Endothelial cell of hepatic sinusoid (primary cell): ENCODE measurements around the gene C9orf72.
"Not testable (repeated sequence)": the region's sequence is repeated elsewhere in the genome, so short reads cannot be mapped to it uniquely, and the experiment has no call there.

ENCODE experiments used
- in situ Hi-C: cut with HindIII; loops from 2 replicates; pipeline ENCODE4 v1.10.0; 2017; ENCODE audit warnings: low sequenced_read_pairs

Gene C9orf72

GRCh38 chr9:27520986-27521385, 52.3 kb downstream of the C9orf72 start:
- in situ Hi-C loops: loop anchor here (5.0 kb wide), 1 partner anchor 69 kb away; no protein-coding TSS in a partner anchor

- in situ Hi-C loops: loop anchor here (5.0 kb wide), 1 partner anchor 67 kb away; no protein-coding TSS in a partner anchor
These were observed 53.5 kb downstream of the C9orf72 start for GRCh38 chr9:27519466-27520465.

- in situ Hi-C loops: no loop called here
These were observed 54.5 kb downstream of the C9orf72 start for GRCh38 chr9:27518809-27519208.

GRCh38 chr9:27518006-27518405, 55.3 kb downstream of the C9orf72 start:
- in situ Hi-C loops: no loop called here

- in situ Hi-C loops: no loop called here
These were observed 58.7 kb downstream of the C9orf72 start for GRCh38 chr9:27514551-27514950.

- in situ Hi-C loops: no loop called here
These were observed 61.5 kb downstream of the C9orf72 start for GRCh38 chr9:27511771-27512170.

- in situ Hi-C loops: no loop called here
These were observed 62.5 kb downstream of the C9orf72 start for GRCh38 chr9:27510780-27511179.

GRCh38 chr9:27506981-27507380, 66.3 kb downstream of the C9orf72 start:
- in situ Hi-C loops: no loop called here

GRCh38 chr9:27505744-27506161, 67.5 kb downstream of the C9orf72 start:
- in situ Hi-C loops: no loop called here

GRCh38 chr9:27504259-27504658, 69.0 kb downstream of the C9orf72 start:
- in situ Hi-C loops: no loop called here

GRCh38 chr9:27503623-27504022, 69.7 kb downstream of the C9orf72 start:
- in situ Hi-C loops: no loop called here

GRCh38 chr9:27500902-27501301, 72.4 kb downstream of the C9orf72 start:
- in situ Hi-C loops: not testable (repeated sequence)

- in situ Hi-C loops: no loop called here
These were observed 73.8 kb downstream of the C9orf72 start for GRCh38 chr9:27499451-27499850.

- in situ Hi-C loops: no loop called here
These were observed 75.3 kb downstream of the C9orf72 start for GRCh38 chr9:27497883-27498417.
